Loucy (cell line): Measurements from ENCODE around the gene BUB1.

Experiments used
- CTCF ChIP-seq: fragments of 200-600 bp; sonication (generic); conservative IDR thresholded peaks from 2 replicates; pipeline ENCODE4 v1.5.1; 2014; ENCODE audit warnings: mild to moderate bottlenecking, antibody characterized with exemption, low read length
- EZH2phosphoT487 ChIP-seq: fragments of 200-600 bp; IDR thresholded peaks from 2 replicates; pipeline ENCODE4 v1.6.1; 2018; ENCODE audit warnings: antibody characterized with exemption, mild to moderate bottlenecking, moderate library complexity, borderline replicate concordance

- TF ChIP-seq CTCF (no peak), EZH2phosphoT487 (no peak)
These were observed 39.9 kb upstream of the BUB1 start for GRCh38 chr2:110717734-110718133.
